ENCODE results near the gene ADAM10. TPM values are rescaled to one million over a fixed set of nuclear protein-coding genes. Genes with fewer than 3 reads are reported as not detected.
"Not testable (repeated sequence)": the region's sequence is repeated elsewhere in the genome, so short reads cannot be mapped to it uniquely, and the experiment has no call there.

Gene ADAM10
- total RNA-seq, 2 experiments from 2014 or later = 74.5 to 82.0 TPM

GRCh38 chr15:58770857-58771620 is 21.5 kb upstream of the ADAM10 start, which contains the start of gene MINDY2:
MINDY2 (plus strand) TSS chr15:58771302; CDS start chr15:58771396, 94 bp downstream.
- Mint-ChIP-seq H3K36me3 (ENCODE audit: low read depth) (no peaks in the 10 kb centered on the region), H3K27ac (peak within 1 kb of the TSS; percentile 88), H3K9me3 (ENCODE audit: low read depth) (no peaks in the 10 kb centered on the region), H3K4me1 (peaks cover 12% of the 10 kb centered on the region), H3K4me3 (no peak within 1 kb of the TSS), H3K27me3 (no peaks in the 10 kb centered on the region)
- peak; percentile 97 for DNase-seq
- ChIA-PET CTCF (interaction anchor here (0.6 to 2.9 kb wide), 18 partner anchors 9 to 555 kb away, joined by 3 to 25 read pairs (median 4); partner anchors contain the start of gene ADAM10), POLR2A (interaction anchor here (0.6 to 1.7 kb wide), 7 partner anchors 21 to 1802 kb away, joined by 4 to 42 read pairs (median 8); partner anchors contain the start of genes ADAM10 and SLTM)
- peak; percentile 96 for ATAC-seq
- intact Hi-C loops (cut with DNase I, micrococcal nuclease) = loop anchor here (1.0 to 5.0 kb wide), 7 partner anchors 21 to 1064 kb away; partner anchors contain the start of genes SLTM (in 2 of the 2), ADAM10 (in 1 of the 2), POLR2M (in 1 of the 2) and RNF111 (in 1 of the 2)

- no peaks in the 10 kb centered on the region for H3K36me3 Mint-ChIP-seq (ENCODE audit: low read depth)
- no peaks in the 10 kb centered on the region for H3K27me3 Mint-ChIP-seq
- no peak overlapping the region for H3K4me3 Mint-ChIP-seq
- peak overlapping the region; percentile 88 for H3K27ac Mint-ChIP-seq
- POLR2A ChIA-PET = interaction anchor here (0.7 to 1.7 kb wide), 5 partner anchors 21 to 525 kb away, joined by 4 to 42 read pairs (median 5); partner anchors contain the start of genes ADAM10 and SLTM
- ATAC-seq = peak; percentile 30
- peaks cover 12% of the 10 kb centered on the region for H3K4me1 Mint-ChIP-seq
- peaks cover 2% of the 10 kb centered on the region for H3K9me3 Mint-ChIP-seq (ENCODE audit: low read depth)
- DNase-seq = no peak
- intact Hi-C loops (cut with DNase I, micrococcal nuclease) = loop anchor here in 1 of 2 experiments (2.0 to 5.0 kb wide), 3 partner anchors 216 to 1063 kb away; partner anchors contain the start of genes POLR2M and RNF111
- CTCF ChIA-PET = interaction anchor here (0.7 to 2.9 kb wide), 16 partner anchors 9 to 555 kb away, joined by 3 to 25 read pairs (median 4); partner anchors contain the start of gene ADAM10
Observed at GRCh38 chr15:58770519-58770856, 21.0 kb upstream of the ADAM10 start.

- ATAC-seq; H3K4me3 Mint-ChIP-seq; intact Hi-C loops (cut with DNase I, micrococcal nuclease); H3K36me3 Mint-ChIP-seq (ENCODE audit: low read depth); H3K27ac Mint-ChIP-seq; H3K9me3 Mint-ChIP-seq (ENCODE audit: low read depth); H3K27me3 Mint-ChIP-seq: not testable (repeated sequence)
- H3K4me1 Mint-ChIP-seq = peaks cover 12% of the 10 kb centered on the region
- POLR2A ChIA-PET = interaction anchor here (0.8 kb wide), 1 partner anchor 19 kb away, joined by 3 read pairs; no protein-coding TSS in a partner anchor
- DNase-seq = peak; percentile 25
- CTCF ChIA-PET = interaction anchor here (1.1 kb wide), 1 partner anchor 18 kb away, joined by 3 read pairs; no protein-coding TSS in a partner anchor
Observed at GRCh38 chr15:58768601-58769004, 19.1 kb upstream of the ADAM10 start.

GRCh38 chr15:58766290-58766689 is 16.8 kb upstream of the ADAM10 start:
- ATAC-seq = no peak
- H3K9me3 Mint-ChIP-seq (ENCODE audit: low read depth) = peaks cover 6% of the 10 kb centered on the region
- POLR2A ChIA-PET = no interaction called here
- intact Hi-C loops (cut with DNase I, micrococcal nuclease) = no loop called here
- H3K36me3 Mint-ChIP-seq (ENCODE audit: low read depth) = no peaks in the 10 kb centered on the region
- no peak overlapping the region for H3K27ac Mint-ChIP-seq
- H3K27me3 Mint-ChIP-seq = no peaks in the 10 kb centered on the region
- CTCF ChIA-PET = no interaction called here
- H3K4me3 Mint-ChIP-seq = no peak overlapping the region
- DNase-seq = no peak
- peaks cover 12% of the 10 kb centered on the region for H3K4me1 Mint-ChIP-seq

GRCh38 chr15:58764468-58764867 is 15.0 kb upstream of the ADAM10 start:
- ChIA-PET POLR2A (no interaction called here), CTCF (no interaction called here)
- Mint-ChIP-seq H3K4me3 (no peak overlapping the region), H3K27ac (no peak overlapping the region), H3K27me3 (no peaks in the 10 kb centered on the region), H3K9me3 (ENCODE audit: low read depth) (peaks cover 6% of the 10 kb centered on the region), H3K36me3 (ENCODE audit: low read depth) (no peaks in the 10 kb centered on the region), H3K4me1 (peaks cover 5% of the 10 kb centered on the region)
- DNase-seq = no peak
- intact Hi-C loops (cut with DNase I, micrococcal nuclease) = no loop called here
- ATAC-seq = no peak

GRCh38 chr15:58762731-58763130 is 13.2 kb upstream of the ADAM10 start:
- CTCF ChIA-PET = no interaction called here
- intact Hi-C loops (cut with DNase I, micrococcal nuclease) = no loop called here
- POLR2A ChIA-PET = no interaction called here
- ATAC-seq = no peak
- no peaks in the 10 kb centered on the region for H3K4me1 Mint-ChIP-seq
- no peak overlapping the region for H3K27ac Mint-ChIP-seq
- DNase-seq = no peak
- no peak overlapping the region for H3K4me3 Mint-ChIP-seq
- H3K27me3 Mint-ChIP-seq = no peaks in the 10 kb centered on the region
- H3K9me3 Mint-ChIP-seq (ENCODE audit: low read depth) = peaks cover 6% of the 10 kb centered on the region
- no peaks in the 10 kb centered on the region for H3K36me3 Mint-ChIP-seq (ENCODE audit: low read depth)

GRCh38 chr15:58762285-58762684 is 12.8 kb upstream of the ADAM10 start:
- Mint-ChIP-seq H3K36me3 (ENCODE audit: low read depth) (no peaks in the 10 kb centered on the region), H3K4me1 (no peaks in the 10 kb centered on the region), H3K27ac (no peak overlapping the region), H3K27me3 (no peaks in the 10 kb centered on the region), H3K9me3 (ENCODE audit: low read depth) (peaks cover 6% of the 10 kb centered on the region), H3K4me3 (no peak overlapping the region)
- ChIA-PET CTCF (no interaction called here), POLR2A (no interaction called here)
- no peak for ATAC-seq
- DNase-seq = no peak
- intact Hi-C loops (cut with DNase I, micrococcal nuclease) = no loop called here

- intact Hi-C loops (cut with DNase I, micrococcal nuclease) = loop anchor here (1.0 to 2.0 kb wide), 2 partner anchors 534 kb away; no protein-coding TSS in a partner anchor
- DNase-seq = peak; percentile 53
- Mint-ChIP-seq H3K27ac (no peak overlapping the region), H3K4me3 (no peak overlapping the region), H3K36me3 (ENCODE audit: low read depth) (no peaks in the 10 kb centered on the region), H3K27me3 (no peaks in the 10 kb centered on the region), H3K9me3 (ENCODE audit: low read depth) (peaks cover 6% of the 10 kb centered on the region), H3K4me1 (no peaks in the 10 kb centered on the region)
- ChIA-PET POLR2A (no interaction called here), CTCF (interaction anchor here (0.6 to 1.8 kb wide), 2 partner anchors 10 to 755 kb away, joined by 3 to 8 read pairs; partner anchors contain the start of gene MINDY2)
- ATAC-seq = peak; percentile 42
Observed at GRCh38 chr15:58761010-58761388, 11.5 kb upstream of the ADAM10 start.

GRCh38 chr15:58760385-58761009 is 11.0 kb upstream of the ADAM10 start:
- ChIA-PET POLR2A (interaction anchor here (0.6 kb wide), 1 partner anchor 120 kb away, joined by 4 read pairs; no protein-coding TSS in a partner anchor), CTCF (interaction anchor here (1.8 kb wide), 1 partner anchor 10 kb away, joined by 8 read pairs; the partner anchor contains the start of gene MINDY2)
- intact Hi-C loops (cut with DNase I, micrococcal nuclease) = loop anchor here (1.0 to 2.0 kb wide), 2 partner anchors 533 to 534 kb away; no protein-coding TSS in a partner anchor
- Mint-ChIP-seq H3K9me3 (ENCODE audit: low read depth) (peaks cover 4% of the 10 kb centered on the region), H3K27ac (no peak overlapping the region), H3K36me3 (ENCODE audit: low read depth) (no peaks in the 10 kb centered on the region), H3K4me3 (no peak overlapping the region), H3K4me1 (no peaks in the 10 kb centered on the region), H3K27me3 (no peaks in the 10 kb centered on the region)
- DNase-seq (no peak), ATAC-seq (peak; percentile 16)

GRCh38 chr15:58758141-58758540 is 8.6 kb upstream of the ADAM10 start:
- no peaks in the 10 kb centered on the region for H3K36me3 Mint-ChIP-seq (ENCODE audit: low read depth)
- ATAC-seq (peak; percentile 53), DNase-seq (no peak)
- H3K4me1 Mint-ChIP-seq = no peaks in the 10 kb centered on the region
- H3K27me3 Mint-ChIP-seq = no peaks in the 10 kb centered on the region
- CTCF ChIA-PET = no interaction called here
- intact Hi-C loops (cut with DNase I, micrococcal nuclease) = no loop called here
- POLR2A ChIA-PET = no interaction called here
- no peaks in the 10 kb centered on the region for H3K9me3 Mint-ChIP-seq (ENCODE audit: low read depth)
- H3K27ac Mint-ChIP-seq = no peak overlapping the region
- H3K4me3 Mint-ChIP-seq = no peak overlapping the region

- Mint-ChIP-seq H3K27ac (no peak overlapping the region), H3K4me3 (no peak overlapping the region), H3K36me3 (ENCODE audit: low read depth) (no peaks in the 10 kb centered on the region), H3K9me3 (ENCODE audit: low read depth) (no peaks in the 10 kb centered on the region), H3K27me3 (no peaks in the 10 kb centered on the region), H3K4me1 (no peaks in the 10 kb centered on the region)
- ChIA-PET POLR2A (interaction anchor here (0.6 kb wide), 1 partner anchor 110 kb away, joined by 3 read pairs; no protein-coding TSS in a partner anchor), CTCF (interaction anchor here (0.8 to 1.6 kb wide), 3 partner anchors 11 to 144 kb away, joined by 3 to 6 read pairs (median 4); no protein-coding TSS in a partner anchor)
- intact Hi-C loops (cut with DNase I, micrococcal nuclease) = no loop called here
- ATAC-seq (no peak), DNase-seq (no peak)
Observed at GRCh38 chr15:58755956-58756355, 6.4 kb upstream of the ADAM10 start.

All from activated CD4-positive, alpha-beta T cell treated with anti-CD3 and anti-CD28 coated beads for 36 hours (primary cell).